OCI-LY3 (cell line): Measurements from ENCODE around the gene KEL.

Experiments
- H2AFZ ChIP-seq: fragments of 200-600, 300-600 bp; shearing (Covaris generic); 2 replicates; pipeline ENCODE4 v1.6.0; 2014; ENCODE audit warnings: antibody characterized with exemption, low read depth, low read length
- H3K27ac ChIP-seq: fragments of 200-600, 300-600 bp; sonication (generic); 2 replicates; pipeline ENCODE4 v1.5.1; 2014; ENCODE audit warnings: mild to moderate bottlenecking, low read length, moderate library complexity, mixed read lengths
- H3K27me3 ChIP-seq: fragments of 200-600, 300-600 bp; sonication (generic); 2 replicates; pipeline ENCODE4 v1.6.1; 2014; ENCODE audit warnings: low read depth, low read length, mixed read lengths
- H3K36me3 ChIP-seq: fragments of 200-600, 300-600 bp; sonication (generic); replicated peaks from 2 replicates; pipeline ENCODE3; 2014; ENCODE audit warnings: low read depth, low read length, mixed read lengths
- H3K4me1 ChIP-seq: fragments of 300-600, 200-600 bp; sonication (generic); 2 replicates; pipeline ENCODE4 v1.6.1; 2014; ENCODE audit warnings: low read length, mixed read lengths
- H3K4me2 ChIP-seq: fragments of 200-600, 300-600 bp; sonication (generic); 2 replicates; pipeline ENCODE4 v1.6.1; 2014; ENCODE audit warnings: low read length, mixed read lengths
- H3K4me3 ChIP-seq: fragments of 300-600, 200-600 bp; sonication (generic); 2 replicates; pipeline ENCODE4 v1.5.1; 2014; ENCODE audit warnings: antibody characterized with exemption, mild to moderate bottlenecking, low read length, moderate library complexity
- H3K79me2 ChIP-seq: fragments of 300-600, 200-600 bp; shearing (Covaris generic); 2 replicates; pipeline ENCODE4 v1.6.1; 2014; ENCODE audit warnings: mild to moderate bottlenecking, low read length, mixed read lengths
- H3K9ac ChIP-seq: fragments of 300-600, 200-600 bp; shearing (Covaris generic); 2 replicates; pipeline ENCODE4 v1.6.0; 2014; ENCODE audit warnings: mild to moderate bottlenecking, low read length, moderate library complexity
- H3K9me3 ChIP-seq: fragments of 200-600, 300-600 bp; shearing (Covaris generic); 2 replicates; pipeline ENCODE4 v1.6.1; 2014; ENCODE audit warnings: low read length, mixed read lengths; ENCODE audit not compliant: insufficient read depth
- H4K20me1 ChIP-seq: fragments of 200-600, 300-600 bp; sonication (generic); 2 replicates; pipeline ENCODE4 v1.6.1; 2016; ENCODE audit warnings: low read length, mixed read lengths; ENCODE audit not compliant: insufficient read depth
- EZH2phosphoT487 ChIP-seq: fragments of 200-600 bp; shearing (Covaris generic); IDR thresholded peaks from 2 replicates; pipeline ENCODE4 v1.6.1; 2018; ENCODE audit warnings: antibody characterized with exemption, mixed run types, low read depth
- TF ChIP-seq, protein P1 (sequence below): fragments of 200-600, 300-600 bp; sonication (generic); IDR thresholded peaks from 2 replicates; pipeline ENCODE4 v1.5.1; 2014; ENCODE audit warnings: antibody characterized with exemption, low read length, low read depth

Gene KEL

DNA sequence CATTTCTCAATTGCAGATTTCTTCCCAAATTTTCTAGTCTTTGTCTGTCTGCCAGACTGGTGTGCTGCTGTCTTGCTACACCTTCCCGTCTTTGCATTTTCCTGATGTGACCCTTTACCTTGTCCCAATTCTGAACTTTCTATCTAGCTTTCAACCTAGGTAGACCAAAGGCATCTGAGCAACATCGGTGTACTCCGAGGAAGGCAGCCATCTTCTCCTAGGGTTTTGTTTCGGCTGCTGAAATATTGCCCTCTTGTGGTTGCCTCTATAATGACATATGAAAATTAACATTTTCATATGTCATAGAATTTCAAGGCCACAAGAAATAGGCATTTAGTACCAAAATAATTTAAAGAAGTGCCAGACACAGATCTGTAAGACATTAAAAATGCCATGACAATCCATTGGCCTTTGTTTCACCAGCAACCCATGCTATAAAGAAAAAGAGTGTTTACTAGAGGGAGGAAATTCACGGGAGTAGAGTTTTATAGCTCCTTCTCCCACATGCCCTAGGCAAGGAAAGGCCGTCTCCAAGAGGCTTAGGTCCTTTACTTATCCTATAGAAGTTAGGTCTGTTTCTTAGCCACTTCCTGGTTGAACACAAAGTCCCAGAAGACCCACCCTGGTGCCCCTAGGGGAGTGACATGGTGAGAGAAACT, 41.4 kb upstream of the KEL start:
- Histone ChIP-seq H3K4me2 (peak overlapping the region; percentile 76), H3K27ac (no peak overlapping the region), H3K9ac (peak overlapping the region; percentile 46)

DNA sequence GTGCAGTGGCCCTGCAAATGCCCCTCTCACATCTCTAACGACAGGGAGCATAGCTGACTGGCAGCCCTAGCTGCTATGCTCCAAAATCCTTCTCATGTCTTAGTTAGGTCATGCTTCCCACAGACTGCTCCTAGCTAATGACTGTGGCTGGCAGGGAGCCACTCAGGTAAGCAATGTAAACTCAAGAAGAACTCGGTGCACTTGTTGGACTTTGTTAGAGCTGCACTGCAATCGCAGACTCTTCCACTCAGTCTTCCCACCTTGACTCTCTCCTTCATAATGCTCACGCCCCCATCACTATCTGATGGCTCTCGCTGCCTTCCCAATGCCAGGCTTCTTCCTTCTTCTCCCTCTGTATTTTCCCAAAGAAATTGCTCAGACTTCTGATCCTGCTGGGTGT, 40.7 kb upstream of the KEL start:
- no peak overlapping the region for H3K27ac ChIP-seq
- peaks cover 13% of the 10 kb centered on the region for H3K4me1 ChIP-seq
- peak overlapping the region; percentile 71 for H3K4me3 ChIP-seq
- TF ChIP-seq, protein P1, sequence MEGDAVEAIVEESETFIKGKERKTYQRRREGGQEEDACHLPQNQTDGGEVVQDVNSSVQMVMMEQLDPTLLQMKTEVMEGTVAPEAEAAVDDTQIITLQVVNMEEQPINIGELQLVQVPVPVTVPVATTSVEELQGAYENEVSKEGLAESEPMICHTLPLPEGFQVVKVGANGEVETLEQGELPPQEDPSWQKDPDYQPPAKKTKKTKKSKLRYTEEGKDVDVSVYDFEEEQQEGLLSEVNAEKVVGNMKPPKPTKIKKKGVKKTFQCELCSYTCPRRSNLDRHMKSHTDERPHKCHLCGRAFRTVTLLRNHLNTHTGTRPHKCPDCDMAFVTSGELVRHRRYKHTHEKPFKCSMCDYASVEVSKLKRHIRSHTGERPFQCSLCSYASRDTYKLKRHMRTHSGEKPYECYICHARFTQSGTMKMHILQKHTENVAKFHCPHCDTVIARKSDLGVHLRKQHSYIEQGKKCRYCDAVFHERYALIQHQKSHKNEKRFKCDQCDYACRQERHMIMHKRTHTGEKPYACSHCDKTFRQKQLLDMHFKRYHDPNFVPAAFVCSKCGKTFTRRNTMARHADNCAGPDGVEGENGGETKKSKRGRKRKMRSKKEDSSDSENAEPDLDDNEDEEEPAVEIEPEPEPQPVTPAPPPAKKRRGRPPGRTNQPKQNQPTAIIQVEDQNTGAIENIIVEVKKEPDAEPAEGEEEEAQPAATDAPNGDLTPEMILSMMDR, result no peak
- H3K27me3 ChIP-seq, result peaks cover 25% of the 10 kb centered on the region
- H3K79me2 ChIP-seq, result no peaks in the 10 kb centered on the region
- no peaks in the 10 kb centered on the region for H3K36me3 ChIP-seq
- H3K9ac ChIP-seq, result peak overlapping the region; percentile 46
- H2AFZ ChIP-seq, result peak overlapping the region; percentile 98
- no peaks in the 10 kb centered on the region for H4K20me1 ChIP-seq
- H3K4me2 ChIP-seq, result peak overlapping the region; percentile 76
- no peaks in the 10 kb centered on the region for H3K9me3 ChIP-seq

More for the DNA sequence above, 41.4 kb upstream of the KEL start:
- H3K9me3 ChIP-seq, result no peaks in the 10 kb centered on the region
- H3K4me3 ChIP-seq, result peak overlapping the region; percentile 71
- H3K4me1 ChIP-seq, result peaks cover 13% of the 10 kb centered on the region
- H3K79me2 ChIP-seq, result no peaks in the 10 kb centered on the region
- TF ChIP-seq, protein P1, result peak; percentile 81
- TF ChIP-seq EZH2phosphoT487, result no peak
- H4K20me1 ChIP-seq, result no peaks in the 10 kb centered on the region
- peaks cover 25% of the 10 kb centered on the region for H3K27me3 ChIP-seq
- H3K36me3 ChIP-seq, result no peaks in the 10 kb centered on the region
- peak overlapping the region; percentile 98 for H2AFZ ChIP-seq

DNA sequence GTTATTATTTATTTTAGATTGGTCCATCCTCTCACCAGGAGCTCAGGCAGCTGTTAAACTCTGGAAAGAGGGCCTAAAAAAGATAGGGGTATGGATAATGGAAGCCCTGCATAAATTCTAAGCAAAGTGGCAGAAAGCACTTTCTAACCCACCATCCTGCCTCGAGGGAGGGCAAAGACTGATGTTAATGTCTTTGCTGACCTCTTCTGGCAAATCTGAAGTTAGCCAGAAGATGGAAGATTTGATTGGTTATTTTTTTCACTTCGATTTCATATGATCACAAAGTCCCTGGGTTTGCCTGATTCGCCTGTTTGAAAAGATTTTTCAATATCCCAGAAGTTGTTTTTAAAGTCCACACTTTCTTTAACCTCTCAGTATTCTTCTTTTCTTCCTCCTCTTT, 39.9 kb upstream of the KEL start:
- no peaks in the 10 kb centered on the region for H3K9me3 ChIP-seq
- no peak overlapping the region for H3K9ac ChIP-seq
- H3K4me1 ChIP-seq, result peaks cover 13% of the 10 kb centered on the region
- peak overlapping the region; percentile 22 for H3K4me2 ChIP-seq
- H3K79me2 ChIP-seq, result no peaks in the 10 kb centered on the region
- H4K20me1 ChIP-seq, result no peaks in the 10 kb centered on the region
- H3K4me3 ChIP-seq, result no peak overlapping the region
- no peaks in the 10 kb centered on the region for H3K36me3 ChIP-seq
- H3K27me3 ChIP-seq, result peaks cover 25% of the 10 kb centered on the region
- no peak overlapping the region for H2AFZ ChIP-seq
- no peak overlapping the region for H3K27ac ChIP-seq
- TF ChIP-seq EZH2phosphoT487, result no peak
- TF ChIP-seq, protein P1, result peak; percentile 78

DNA sequence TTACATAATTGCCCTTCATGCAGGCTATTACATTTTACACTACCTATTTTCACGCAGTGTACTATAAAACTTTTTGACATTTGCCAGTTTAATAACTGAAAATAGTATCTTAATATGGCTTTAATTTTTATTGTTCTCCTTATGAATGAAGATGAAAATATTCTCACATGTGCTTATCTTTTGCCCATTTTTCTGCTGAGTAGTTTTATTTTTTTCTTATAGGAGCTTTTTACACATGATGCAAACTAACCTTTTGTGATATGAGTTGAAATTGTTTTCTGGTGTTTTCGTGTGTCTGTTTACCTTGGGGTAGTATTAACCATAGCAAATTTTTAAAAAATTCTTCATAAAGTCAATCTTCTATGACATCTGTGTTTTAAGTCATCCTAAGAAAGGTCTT, 38.5 kb upstream of the KEL start:
- Histone ChIP-seq H3K4me2 (no peak overlapping the region), H3K36me3 (no peaks in the 10 kb centered on the region), H3K9me3 (no peaks in the 10 kb centered on the region), H4K20me1 (no peaks in the 10 kb centered on the region), H3K9ac (no peak overlapping the region), H3K4me3 (no peak overlapping the region), H2AFZ (no peak overlapping the region), H3K4me1 (peaks cover 13% of the 10 kb centered on the region), H3K79me2 (no peaks in the 10 kb centered on the region), H3K27ac (no peak overlapping the region), H3K27me3 (peaks cover 13% of the 10 kb centered on the region)
- TF ChIP-seq, protein P1, result no peak
- TF ChIP-seq EZH2phosphoT487, result no peak
